NCI-H82 treated with DMSO at 0.1 percent for 48 hours (cell line): Measurements from ENCODE around the gene CLEC4E.
"Not testable (repeated sequence)": the region's sequence is repeated elsewhere in the genome, so short reads cannot be mapped to it uniquely, and the experiment has no call there.

ENCODE experiments used
- DNase-seq: peaks from one replicate; lab custom pipeline; 2025; ENCODE audit not compliant: unreplicated experiment; lab: John Stamatoyannopoulos, UW

CLEC4E gene, protein sequence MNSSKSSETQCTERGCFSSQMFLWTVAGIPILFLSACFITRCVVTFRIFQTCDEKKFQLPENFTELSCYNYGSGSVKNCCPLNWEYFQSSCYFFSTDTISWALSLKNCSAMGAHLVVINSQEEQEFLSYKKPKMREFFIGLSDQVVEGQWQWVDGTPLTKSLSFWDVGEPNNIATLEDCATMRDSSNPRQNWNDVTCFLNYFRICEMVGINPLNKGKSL

DNA sequence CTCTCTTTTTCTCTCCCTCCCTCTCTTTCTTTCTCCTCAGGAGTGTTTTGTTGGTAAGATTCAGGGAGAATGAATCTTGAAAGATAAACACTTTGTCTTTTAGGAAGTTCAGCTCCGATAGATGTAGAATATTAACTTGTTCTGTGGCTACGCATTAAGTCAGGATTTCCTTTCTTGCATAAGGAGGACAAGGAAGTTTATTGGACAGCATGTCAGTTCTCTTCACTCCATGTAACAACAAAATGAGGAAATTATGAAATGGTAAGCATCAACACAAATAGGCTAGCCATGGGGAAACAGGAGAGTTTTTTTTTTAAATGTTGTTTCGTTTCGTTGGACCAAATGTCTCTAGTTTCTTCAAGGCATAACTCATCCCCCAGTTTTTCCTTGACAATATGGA is at the start of gene CLEC4E:
TSS of gene CLEC4E (minus strand) at position 75 of the 400 bp plus-strand sequence. CDS start 108 bp downstream, outside the sequence.
- DNase-seq, result not testable (repeated sequence)

DNA sequence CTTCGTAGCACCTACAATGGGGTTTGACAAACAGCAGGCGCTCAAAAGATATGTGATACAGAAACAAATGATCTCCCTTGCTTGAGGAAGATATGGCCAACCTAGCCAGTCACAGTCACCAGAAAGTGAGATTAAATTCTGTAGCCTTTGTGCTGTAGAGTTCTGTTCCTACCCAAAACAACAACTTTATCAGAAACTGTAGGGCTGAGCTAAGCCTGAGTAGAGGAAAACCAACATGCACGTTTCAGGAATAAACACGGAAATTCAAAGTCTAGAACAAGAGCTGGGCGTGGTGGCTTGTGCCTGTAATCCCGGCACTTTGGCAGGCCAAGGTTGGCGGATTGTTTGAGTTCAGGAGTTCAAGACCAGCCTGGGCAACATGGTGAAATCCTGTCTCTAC is 49.0 kb upstream of the CLEC4E start:
- DNase-seq, result no peak

DNA sequence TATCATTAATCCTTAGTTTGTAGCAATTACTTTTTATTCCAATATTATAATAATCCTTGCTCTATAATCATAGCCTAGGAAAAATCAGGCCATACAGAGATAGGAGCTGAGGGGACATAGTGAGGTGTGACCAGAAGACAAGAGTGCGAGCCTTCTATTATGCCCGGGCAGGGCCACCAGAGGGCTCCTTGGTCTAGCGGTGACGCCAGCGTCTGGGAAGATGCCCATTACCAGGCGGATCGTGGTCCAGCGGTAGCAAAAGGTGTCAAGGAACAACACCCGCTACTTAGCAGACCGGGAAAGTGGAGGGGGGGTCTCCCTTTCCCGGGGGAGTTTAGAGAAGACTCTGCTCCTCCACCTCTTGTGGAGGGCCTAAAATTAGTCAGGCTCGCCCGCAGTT is 43.8 kb upstream of the CLEC4E start:
- DNase-seq, result not testable (repeated sequence)

DNA sequence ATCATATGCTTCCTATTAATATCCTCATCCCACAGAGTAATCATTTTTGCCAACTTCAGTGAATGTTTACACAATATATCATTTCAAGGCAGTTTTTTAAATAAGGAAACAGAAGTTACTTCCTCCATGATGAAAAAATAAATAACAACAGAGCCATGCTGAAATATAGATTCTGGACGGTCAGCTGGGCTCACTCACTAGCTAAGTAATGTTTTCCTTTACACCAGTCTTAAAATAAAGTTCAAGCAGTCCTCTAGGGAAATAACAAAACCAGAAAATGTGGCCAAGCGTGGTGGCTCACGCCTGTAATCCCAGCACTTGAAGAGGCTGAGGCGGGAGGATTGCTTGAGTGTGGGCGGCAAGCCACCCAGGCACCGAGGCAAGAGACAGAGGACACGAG is 43.3 kb upstream of the CLEC4E start:
- no peak for DNase-seq

DNA sequence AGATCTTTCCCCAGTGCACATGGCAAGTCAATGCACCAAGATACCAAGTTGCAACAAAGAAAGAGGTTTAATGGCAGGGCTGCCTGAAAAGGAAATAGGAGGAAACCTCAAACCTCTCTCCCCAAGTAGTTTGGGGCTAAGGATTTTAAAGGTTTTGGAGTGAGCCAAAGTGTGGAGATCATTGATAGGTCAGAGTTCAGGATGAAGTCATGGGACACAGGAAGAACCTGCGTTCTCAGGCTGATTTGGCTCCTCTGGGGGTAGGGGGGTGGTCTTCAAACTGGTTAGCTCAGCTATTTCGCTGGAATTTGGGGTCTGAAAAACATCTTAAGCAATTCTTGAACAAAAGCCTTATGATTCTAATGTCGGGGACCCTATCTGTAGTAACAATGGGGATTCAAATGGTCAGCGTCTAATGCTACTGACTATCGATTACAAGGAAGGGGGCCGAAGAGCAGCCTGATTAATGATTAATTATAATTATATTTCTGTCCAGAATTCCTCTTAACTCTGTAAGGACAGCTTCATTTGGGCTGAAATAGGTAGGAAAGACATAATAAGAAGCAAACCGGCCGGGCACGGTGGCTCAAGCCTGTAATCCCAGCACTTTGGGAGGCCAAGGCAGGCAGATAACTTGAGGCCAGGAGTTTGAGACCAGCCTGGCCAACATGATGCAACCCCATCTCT is 40.5 kb upstream of the CLEC4E start:
- no peak for DNase-seq

DNA sequence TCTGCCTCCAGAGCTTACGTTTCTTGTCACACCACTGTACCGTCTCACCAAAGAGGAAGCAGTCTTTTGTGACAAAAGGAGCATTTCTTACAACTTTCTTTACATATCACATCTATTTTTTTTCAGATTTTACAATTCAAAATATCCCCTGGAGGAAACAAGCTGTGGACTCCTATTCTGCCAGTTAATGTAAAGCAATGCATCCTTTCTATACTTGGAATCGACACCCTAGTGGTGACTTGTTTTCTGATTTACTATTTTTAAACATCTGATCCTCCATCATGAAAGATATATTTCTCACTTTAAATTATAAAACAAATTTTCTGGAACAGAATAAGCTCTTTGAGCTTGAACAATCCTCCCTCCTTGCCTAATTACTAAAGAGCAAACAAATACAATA is 37.2 kb upstream of the CLEC4E start:
- no peak for DNase-seq

DNA sequence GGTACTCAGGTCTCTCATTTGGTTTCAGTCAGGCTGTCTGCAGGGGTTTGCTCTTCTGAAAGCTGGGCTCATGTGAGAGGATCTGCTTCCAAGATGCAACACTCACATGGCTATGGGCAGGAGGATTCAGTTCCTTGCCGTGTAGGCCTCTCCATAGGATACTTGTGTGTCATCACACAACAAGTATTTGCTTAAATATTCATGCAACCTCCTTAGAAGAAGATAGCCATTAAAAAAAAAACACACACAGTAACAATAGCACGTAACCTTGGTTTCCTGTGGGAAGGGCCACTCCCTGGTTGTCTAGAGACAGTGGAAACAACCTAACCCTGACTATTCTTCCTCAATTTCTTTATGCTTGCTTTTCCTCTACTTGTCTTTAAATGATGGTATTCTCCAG is 31.8 kb upstream of the CLEC4E start:
- DNase-seq, result no peak

DNA sequence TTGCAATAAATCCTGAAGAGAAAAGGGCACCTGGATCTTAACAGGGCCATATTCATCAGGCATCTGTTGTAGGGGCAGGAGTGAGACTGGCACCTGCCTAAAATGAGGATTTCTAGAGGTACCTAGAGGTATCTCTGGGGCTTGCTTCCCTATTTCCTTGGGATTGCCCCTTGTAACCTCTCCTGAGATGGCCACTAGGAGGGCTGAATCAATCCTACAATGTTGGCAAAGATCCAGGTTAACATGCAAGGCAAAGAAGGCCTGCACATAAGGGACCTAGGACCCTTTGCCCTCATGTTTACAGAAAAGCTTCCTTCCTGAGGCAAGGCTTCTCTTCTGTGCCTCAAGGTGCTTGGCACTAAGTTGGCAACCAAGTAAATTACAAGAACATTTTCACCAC is 25.8 kb upstream of the CLEC4E start:
- DNase-seq, result no peak

DNA sequence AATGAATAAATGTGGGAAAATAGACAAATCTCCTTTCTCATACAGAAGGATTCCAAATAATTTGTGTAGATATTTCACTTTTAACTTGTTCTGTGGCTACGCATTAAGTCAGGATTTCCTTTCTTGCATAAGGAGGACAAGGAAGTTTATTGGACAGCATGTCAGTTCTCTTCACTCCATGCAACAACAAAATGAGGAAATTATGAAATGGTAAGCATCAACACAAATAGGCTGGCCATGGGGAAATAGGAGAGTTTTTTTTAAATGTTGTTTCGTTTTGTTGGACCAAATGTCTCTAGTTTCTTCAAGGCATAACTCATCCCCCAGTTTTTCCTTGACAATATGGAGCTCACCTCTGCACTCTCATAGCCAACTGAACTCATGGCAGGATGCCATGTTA is 25.3 kb upstream of the CLEC4E start:
- DNase-seq, result not testable (repeated sequence)

DNA sequence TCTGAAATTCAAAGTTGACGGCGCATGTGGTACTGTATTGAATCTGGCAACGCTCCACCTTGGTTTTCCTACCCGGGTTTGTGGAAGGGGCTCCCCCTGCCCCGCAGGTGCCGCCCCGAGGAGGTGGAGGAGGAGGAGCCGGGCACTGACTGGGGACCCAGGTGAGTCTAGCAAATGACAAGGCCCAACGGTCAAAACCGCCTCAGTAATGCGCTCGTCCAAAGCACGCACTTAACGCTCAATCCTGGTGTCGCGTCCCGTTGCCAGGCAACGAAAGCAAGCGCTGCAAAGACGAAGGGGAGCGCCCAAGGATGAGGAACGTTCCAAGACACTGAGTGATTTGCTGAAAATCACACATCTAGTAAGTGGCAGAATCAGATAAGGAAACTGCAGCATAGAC is 24.0 kb upstream of the CLEC4E start:
- no peak for DNase-seq

DNA sequence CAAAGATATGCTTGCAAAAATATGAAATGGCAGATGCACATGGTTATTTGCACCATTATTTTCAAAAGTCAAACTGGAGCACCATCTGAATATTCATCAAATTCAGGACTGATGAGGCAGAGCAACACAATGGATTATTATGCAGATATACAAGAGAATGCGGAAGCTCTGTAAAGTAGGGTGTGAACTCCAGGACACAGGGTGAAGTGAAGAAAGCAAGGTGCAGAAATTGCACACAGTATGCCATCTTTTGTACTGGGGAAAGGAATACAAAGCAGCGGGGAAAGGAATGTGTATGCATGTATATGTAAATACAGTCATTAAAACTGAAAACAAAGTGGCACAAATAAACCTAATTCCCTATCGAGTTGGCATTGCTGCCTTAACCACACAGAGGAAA is 22.7 kb upstream of the CLEC4E start:
- DNase-seq, result no peak

DNA sequence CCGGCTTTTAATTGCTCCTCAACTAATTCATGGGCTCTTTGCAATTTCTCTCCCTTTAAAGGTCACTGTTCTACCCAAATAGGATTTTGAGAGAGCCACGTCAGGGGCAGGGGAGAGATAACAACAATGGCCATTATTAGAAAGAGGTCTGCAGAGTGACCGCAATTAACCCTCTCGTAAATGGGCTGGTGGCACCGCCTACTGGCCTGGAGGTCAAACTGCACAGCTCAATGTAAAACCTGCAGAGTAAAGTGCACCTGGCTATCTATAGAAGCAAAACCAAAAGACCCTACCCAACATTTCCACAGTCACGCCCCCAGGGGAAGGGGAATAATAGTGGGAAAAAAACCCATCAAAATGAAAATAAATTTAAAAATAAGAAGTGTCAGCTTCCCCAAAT is 21.6 kb upstream of the CLEC4E start:
- DNase-seq, result no peak

DNA sequence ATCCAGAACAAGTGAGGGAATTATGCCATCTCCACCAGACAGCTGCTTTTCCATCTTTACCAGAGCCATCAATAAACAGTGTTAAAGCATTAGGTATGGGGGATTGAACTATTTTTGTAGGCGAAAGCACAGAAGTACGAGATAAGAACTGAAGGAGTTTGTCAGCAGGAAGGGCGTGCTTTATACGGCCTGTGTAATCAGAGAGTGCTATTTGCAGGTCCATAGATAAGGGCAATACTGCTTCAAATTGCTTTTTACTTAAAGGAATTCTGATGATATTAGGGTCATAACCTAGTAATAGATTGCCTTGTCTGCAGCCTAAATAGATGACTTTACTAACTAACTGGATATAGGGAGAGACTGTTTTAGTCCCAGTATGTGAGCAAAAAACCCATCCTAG is 20.3 kb upstream of the CLEC4E start:
- no peak for DNase-seq

DNA sequence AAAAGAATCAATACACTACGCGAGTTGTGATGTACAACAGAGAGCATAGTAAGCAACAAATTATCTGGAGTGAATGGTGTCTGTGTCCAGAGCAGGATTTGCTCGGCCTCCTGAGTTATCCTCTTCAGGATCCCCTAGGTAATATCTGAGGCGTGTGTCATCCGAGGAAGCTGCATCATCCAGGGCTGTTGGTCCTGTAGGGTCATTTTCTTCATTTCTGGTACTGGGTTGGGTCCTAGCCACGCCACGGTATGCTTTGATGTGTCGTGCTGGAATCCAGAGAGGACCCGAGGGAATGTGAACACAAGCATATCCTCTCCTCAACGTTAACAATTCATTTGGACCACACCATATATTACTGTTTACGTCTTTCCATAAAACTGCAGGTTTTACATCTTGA is 19.0 kb upstream of the CLEC4E start:
- no peak for DNase-seq

DNA sequence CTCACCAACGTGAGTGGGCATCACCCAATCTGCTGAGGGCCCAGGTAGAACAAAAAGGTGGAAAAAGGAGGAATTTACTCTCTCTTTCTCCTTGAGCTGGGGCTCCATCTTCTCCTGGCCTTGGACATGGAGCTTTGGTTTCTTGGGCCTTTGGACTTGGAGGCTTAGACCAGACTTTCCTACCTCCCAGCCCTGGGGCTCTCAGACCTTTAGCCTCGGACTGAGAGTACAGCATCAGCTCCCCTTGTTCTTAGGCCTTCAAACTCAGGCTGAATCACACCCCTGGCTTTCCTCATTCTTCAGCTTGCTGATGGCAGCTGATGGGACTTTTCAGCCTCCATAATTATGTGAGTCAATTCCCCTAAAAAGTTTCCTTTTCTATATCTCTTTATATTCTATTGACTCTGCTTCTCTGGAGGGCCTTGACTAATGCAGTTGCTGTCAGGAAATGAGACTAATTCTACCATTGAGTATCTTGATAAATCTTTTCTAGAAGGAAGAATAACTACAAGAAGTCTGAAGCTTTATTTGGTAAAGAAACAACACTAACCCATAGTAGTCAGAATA is 15.9 kb upstream of the CLEC4E start:
- no peak for DNase-seq

DNA sequence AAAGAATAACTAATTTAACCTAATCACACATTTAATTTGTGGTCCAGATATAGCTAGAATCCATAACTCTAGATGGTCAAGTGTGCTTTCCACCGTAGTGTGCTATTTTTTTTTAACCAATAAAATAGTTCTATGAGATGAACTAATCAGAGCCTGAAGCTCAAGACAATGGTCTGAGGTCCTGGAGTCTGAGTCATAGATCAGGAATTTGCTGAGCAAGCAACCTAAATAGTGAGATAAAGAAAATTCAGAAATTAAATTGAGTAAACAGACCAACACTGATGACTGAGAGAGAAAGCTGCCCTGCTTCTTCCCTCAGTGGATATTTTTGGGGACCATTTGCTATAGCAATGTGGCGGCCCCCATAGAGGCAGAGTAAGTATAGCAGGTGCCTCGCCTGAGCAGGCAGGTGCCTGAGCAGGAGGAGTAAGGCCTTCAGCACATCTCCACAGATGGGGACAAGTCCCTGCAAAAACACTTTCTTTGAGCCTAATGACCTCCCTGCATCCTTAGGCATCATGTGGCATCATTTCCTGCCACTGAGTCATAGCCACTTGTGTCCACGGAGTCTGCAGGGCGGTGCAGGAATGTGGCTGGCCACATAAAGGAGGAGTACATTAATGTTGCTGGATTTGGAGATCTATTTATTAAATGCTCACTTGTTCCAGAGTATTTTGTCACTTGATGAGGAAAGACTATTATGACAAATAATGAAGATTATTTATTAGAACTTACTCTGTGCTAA is 13.9 kb upstream of the CLEC4E start:
- DNase-seq, result no peak

DNA sequence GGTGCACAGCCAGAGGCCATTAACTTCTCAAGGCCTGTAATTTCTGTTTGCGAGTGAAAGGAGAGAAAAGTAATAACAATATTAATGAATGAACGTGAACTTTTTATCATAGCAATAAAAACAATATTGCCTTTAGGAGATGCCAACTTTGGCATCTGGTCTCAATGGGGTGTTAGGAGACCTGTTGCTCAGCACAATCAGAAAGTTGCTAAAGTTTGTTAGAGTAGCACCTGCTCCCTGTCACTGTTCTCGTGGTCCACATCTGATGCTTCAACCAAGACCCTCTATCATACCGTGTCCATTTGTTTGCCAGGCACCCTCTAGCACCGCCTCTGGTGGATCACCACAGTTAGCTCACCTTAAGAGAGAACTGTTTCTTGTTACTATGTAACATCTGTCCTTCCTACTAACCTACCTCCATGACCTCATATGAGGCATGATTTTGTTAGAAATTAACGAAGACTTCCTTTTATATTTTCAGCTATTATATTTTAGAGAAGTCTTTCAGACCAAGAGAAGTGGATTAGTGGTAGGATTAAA is 12.5 kb upstream of the CLEC4E start:
- no peak for DNase-seq

DNA sequence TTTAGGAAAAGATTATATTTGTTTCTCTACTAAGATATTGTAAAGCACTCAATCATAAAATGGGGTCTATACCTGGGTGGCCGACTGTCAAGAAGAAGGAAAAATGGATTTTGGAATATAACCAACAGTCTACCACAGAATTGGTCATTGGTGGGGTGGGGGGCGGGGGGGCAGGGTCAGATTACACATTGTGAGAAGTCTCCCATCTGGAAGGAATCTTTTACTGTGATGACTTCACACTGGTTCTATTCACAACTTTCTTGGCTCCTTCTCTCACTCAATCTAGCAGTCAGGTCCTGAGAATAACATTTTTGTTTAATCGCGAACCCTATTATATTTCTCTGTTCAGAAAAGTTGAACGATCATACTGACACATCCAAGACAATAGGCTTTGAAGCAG is 8.7 kb upstream of the CLEC4E start:
- DNase-seq, result no peak

DNA sequence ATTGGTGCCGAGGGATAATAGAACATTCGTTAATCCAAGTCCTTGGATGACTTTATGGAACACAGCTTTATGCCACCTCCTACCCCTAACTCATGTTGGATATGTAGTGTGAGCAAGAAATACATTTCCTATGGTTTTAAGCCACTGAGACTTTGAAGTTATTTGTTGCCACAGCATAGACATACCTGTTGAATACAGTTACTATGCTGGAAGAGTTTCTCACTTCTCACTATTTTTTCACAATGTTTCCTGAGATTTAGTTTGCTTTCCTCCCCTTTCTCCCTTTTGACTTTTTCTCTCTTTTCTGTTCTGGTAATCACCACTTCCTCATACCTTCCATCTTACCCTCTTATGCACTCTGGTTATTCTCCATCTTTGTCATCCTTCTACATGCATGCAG is 7.5 kb upstream of the CLEC4E start:
- no peak for DNase-seq

DNA sequence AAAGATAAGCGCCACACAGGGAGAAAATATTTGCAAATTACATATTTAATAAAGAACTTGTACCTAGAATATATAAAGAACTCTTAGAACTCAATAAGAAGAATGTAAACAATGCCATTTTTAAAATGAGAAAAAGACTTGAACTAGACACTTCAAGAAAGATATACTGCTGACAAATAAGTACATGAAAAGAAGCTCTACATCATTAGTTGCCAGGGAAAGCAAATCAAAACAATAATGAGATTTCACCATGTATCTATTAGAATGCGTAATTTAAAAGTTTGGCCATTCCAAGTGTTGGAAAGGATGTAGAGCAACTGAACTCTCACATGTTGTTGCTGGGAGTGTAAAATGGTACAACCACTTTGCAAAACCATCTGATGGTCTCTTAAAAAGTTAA is 6.9 kb upstream of the CLEC4E start:
- no peak for DNase-seq

DNA sequence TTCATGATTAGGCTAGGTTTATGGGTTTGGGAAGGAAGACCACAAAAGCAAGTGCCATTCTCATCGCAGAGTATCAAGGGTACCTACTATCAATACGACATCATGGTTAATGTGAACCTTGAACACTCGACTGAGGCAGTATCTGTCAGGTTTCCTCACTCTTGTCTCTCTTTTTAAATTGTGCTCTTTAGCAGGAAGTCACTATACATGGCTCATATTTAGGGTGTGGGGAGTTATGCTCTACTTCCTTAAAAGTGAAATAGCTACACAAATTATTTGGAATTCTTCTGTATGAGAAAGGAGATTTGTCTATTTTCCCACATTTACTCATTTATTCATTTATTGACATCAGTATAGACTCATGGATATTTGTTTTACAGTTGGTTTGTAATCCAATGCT is 5.9 kb upstream of the CLEC4E start:
- DNase-seq, result no peak

DNA sequence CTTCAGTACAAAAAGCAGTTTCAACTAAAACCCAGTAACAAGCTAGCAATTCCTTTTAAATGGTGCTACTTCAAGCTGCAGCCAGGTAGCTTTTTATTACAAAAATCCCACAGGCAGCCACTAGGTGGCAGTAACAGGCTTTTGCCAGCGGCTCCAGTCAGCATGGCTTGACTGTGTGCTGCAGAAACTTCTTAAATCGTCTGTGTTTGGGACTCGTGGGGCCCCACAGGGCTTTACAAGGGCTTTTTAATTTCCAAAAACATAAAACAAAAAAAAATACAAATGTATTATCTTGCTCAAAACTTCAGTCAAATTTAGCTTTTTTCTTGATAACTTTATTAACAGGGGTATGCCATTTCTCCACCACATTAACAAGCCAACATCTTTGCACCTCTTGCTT is 3.6 kb upstream of the CLEC4E start:
- peak; percentile 47 for DNase-seq
